ENCODE data around the gene GATA6. TPM values are rescaled to one million over a fixed set of nuclear protein-coding genes. Genes with fewer than 3 reads are reported as not detected.

Gene GATA6
- total and polyA plus RNA-seq, 2 of the 8 experiments (the other 6 are each of a cell fraction or from before 2014, with no cell fraction given), result 0.09 TPM; not detected in 1

- no peak overlapping the region for H3K9ac ChIP-seq (replicated peaks in 1 of 4; ENCODE audit: extremely low read depth in 1 of 4, low read depth in 3 of 4, low read length in 3 of 4)
- no peaks in the 10 kb centered on the region for H3K9me3 ChIP-seq (ENCODE audit: insufficient read depth in 2 of 2, low read depth in 1 of 2, low read length in 1 of 2)
- H3K36me3 ChIP-seq (ENCODE audit: control insufficient read depth in 2 of 4, insufficient read depth in 4 of 4, low read length in 3 of 4), result no peaks in the 10 kb centered on the region
- H2BK5ac ChIP-seq (ENCODE audit: low read depth, low read length), result no peak overlapping the region
- H3K4me3 ChIP-seq (ENCODE audit: extremely low read depth in 1 of 4, insufficient read depth in 2 of 4, low read depth in 3 of 4, low read length in 4 of 4), result no peak overlapping the region
- no peaks in the 10 kb centered on the region for H3K79me2 ChIP-seq (ENCODE audit: control insufficient read depth in 1 of 2, insufficient read depth in 2 of 2, low read length in 2 of 2)
- no peak overlapping the region for H2BK120ac ChIP-seq (replicated peaks; ENCODE audit: low read depth, low read length)
- H3K23ac ChIP-seq (ENCODE audit: insufficient read length), result no peak overlapping the region
- H2AK5ac ChIP-seq (ENCODE audit: low read depth, low read length), result no peak overlapping the region
- CTCF ChIA-PET (ENCODE audit: partially characterized antibody), result no interaction called here
- no peaks in the 10 kb centered on the region for H3K4me1 ChIP-seq (replicated peaks in 1 of 4; ENCODE audit: control insufficient read depth in 3 of 4, insufficient read depth in 4 of 4, low read length in 3 of 4)
- no peaks in the 10 kb centered on the region for H3K27me3 ChIP-seq (replicated peaks in 1 of 4; ENCODE audit: control insufficient read depth in 3 of 4, extremely low read depth in 1 of 4, insufficient read depth in 3 of 4, low read length in 3 of 4)
- H3K23me2 ChIP-seq (ENCODE audit: low read depth, low read length), result no peaks in the 10 kb centered on the region
- FAIRE-seq (no peak), DNase-seq (ENCODE audit: low read depth in 1 of 2, low spot score in 2 of 2) (no peak)
- H4K91ac ChIP-seq (replicated peaks; ENCODE audit: insufficient read length, low read length), result no peak overlapping the region
- H3K56ac ChIP-seq (replicated peaks; ENCODE audit: insufficient read length, low read depth, low read length), result no peak overlapping the region
- H3K27ac ChIP-seq (ENCODE audit: low read depth, low read length), result no peak overlapping the region
- no peak overlapping the region for H4K8ac ChIP-seq (ENCODE audit: extremely low read depth, insufficient read depth, low read length)
- H2AFZ ChIP-seq (ENCODE audit: low read length), result no peak overlapping the region
- TF ChIP-seq POLR2AphosphoS5 (IDR thresholded peaks at IDR 0.05; ENCODE audit: low read depth, low read length), result no peak
- TF ChIP-seq KDM1A (IDR thresholded peaks at IDR 0.05; ENCODE audit: borderline replicate concordance, low read length), result no peak
- TF ChIP-seq SRF (IDR thresholded peaks at IDR 0.05; ENCODE audit: low read depth, low read length), result no peak
- no peak for TF ChIP-seq SIN3A (conservative IDR thresholded peaks at IDR 0.05 in 1 of 2, IDR thresholded peaks at IDR 0.05 in 1 of 2; ENCODE audit: low read depth in 1 of 2, low read length in 2 of 2)
- no peak for TF ChIP-seq CEBPB (IDR thresholded peaks at IDR 0.05; ENCODE audit: low read depth, low read length)
- TF ChIP-seq EZH2 (IDR thresholded peaks at IDR 0.05; ENCODE audit: low read depth, low read length, severe bottlenecking), result no peak
- TF ChIP-seq EGR1 (IDR thresholded peaks at IDR 0.05; ENCODE audit: borderline replicate concordance, low read depth, low read length), result no peak
- TF ChIP-seq CBX8 (IDR thresholded peaks at IDR 0.05; ENCODE audit: borderline replicate concordance, low read depth, low read length), result no peak
- TF ChIP-seq YY1 (IDR thresholded peaks at IDR 0.05; ENCODE audit: low read depth, low read length), result no peak
- TF ChIP-seq FOSL1 (IDR thresholded peaks at IDR 0.05; ENCODE audit: insufficient read depth, low read depth, low read length), result no peak
- TF ChIP-seq TAF7 (optimal IDR thresholded peaks at IDR 0.05; ENCODE audit: borderline replicate concordance, low read depth, low read length), result no peak
- no peak for TF ChIP-seq KDM4A (IDR thresholded peaks at IDR 0.05; ENCODE audit: low read depth, low read length, severe bottlenecking)
- TF ChIP-seq CREB1 (IDR thresholded peaks at IDR 0.05), result no peak
- POLR2A ChIA-PET (ENCODE audit: partially characterized antibody), result no interaction called here
- no peaks in the 10 kb centered on the region for H3K79me1 ChIP-seq (ENCODE audit: low read depth, low read length)
- H2BK15ac ChIP-seq (ENCODE audit: low read length), result no peak overlapping the region
- no peak overlapping the region for H2BK12ac ChIP-seq (ENCODE audit: low read depth, low read length)
- no peaks in the 10 kb centered on the region for H4K20me1 ChIP-seq (replicated peaks in 1 of 2; ENCODE audit: control insufficient read depth in 1 of 2, insufficient read depth in 2 of 2, low read length in 2 of 2)
- no peak overlapping the region for H2BK20ac ChIP-seq (ENCODE audit: low read length)
- H3K18ac ChIP-seq (ENCODE audit: extremely low read depth, low read length), result no peak overlapping the region
- H3K4me2 ChIP-seq (ENCODE audit: insufficient read depth in 1 of 2, low read depth in 2 of 2, low read length in 2 of 2), result no peak overlapping the region
- H4K5ac ChIP-seq (ENCODE audit: insufficient read length, low read depth, low read length), result no peak overlapping the region
- H3K4ac ChIP-seq (replicated peaks; ENCODE audit: insufficient read length, low read depth, low read length), result no peak overlapping the region
- 81% methylated on average over 1 of the region's 1 CpG; no CpG with 5 or more reads in 1 of the 2 experiments for WGBS, 2 experiments (ENCODE audit: extremely low coverage in 1 of 2, insufficient coverage in 1 of 2, insufficient read length in 1 of 2, insufficient replicate concordance in 2 of 2, low coverage in 1 of 2, low lambda C conversion rate in 2 of 2, missing lambda C conversion rate in 1 of 2)
- H3K14ac ChIP-seq (ENCODE audit: insufficient read length), result no peak overlapping the region
Observed at GRCh38 chr18:22124970-22125369, 44.4 kb upstream of the GATA6 start.
